Measurements from ENCODE around the gene RTCA.
"Not testable (repeated sequence)": the region's sequence is repeated elsewhere in the genome, so short reads cannot be mapped to it uniquely, and the experiment has no call there.

RTCA gene

DNA sequence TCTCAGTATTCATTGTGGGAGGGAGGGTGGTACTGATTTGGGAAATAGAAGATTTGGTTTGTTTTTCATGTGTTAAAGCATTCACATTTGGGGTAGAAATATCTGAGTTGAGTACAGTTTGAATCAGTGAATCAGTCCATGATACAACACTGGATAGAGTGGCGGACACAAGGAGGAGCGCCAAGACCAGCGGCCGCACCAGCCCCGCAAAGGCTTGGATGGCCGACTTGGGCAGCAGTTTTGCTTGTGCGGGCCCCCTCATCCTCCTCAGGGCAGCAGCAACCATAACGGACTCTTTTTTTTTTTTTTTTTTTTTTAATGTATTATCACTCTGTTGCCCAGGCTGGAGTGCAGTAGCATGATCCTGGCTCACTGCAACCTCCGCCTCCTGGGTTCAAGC lies 66.3 kb downstream of the RTCA start:
- Histone ChIP-seq H3K4me1 (ENCODE audit: insufficient read depth, low read length) (no peaks in the 10 kb centered on the region), H3K9me3 (ENCODE audit: insufficient read depth, low read depth, low read length) (no peaks in the 10 kb centered on the region), H3K4me3 (ENCODE audit: low read length) (no peak overlapping the region), H3K9ac (ENCODE audit: low read depth, low read length) (no peak overlapping the region), H3K27ac (ENCODE audit: low read length) (no peak overlapping the region), H3K27me3 (ENCODE audit: insufficient read depth, low read length) (no peaks in the 10 kb centered on the region), H3K36me3 (ENCODE audit: insufficient read depth, low read depth, low read length) (no peaks in the 10 kb centered on the region)

DNA sequence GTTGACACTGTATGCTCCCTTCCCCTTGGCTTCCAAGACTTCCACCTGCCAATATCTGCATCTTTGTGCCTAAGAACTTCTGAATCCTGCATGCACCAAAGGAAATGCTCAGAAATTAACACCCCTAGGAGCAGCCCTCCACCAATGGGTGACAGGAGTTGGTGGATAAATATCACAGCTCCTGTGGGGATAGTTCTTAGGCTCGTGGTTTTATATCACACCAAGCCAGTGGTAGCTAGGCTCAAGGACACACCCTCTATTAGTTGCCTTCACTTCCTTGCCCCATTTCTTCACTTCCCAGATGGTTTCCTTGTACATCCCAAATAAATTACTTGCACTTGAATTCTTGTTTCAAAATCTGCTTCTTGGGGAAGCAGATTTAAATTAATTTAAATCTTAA lies 69.4 kb downstream of the RTCA start:
- Histone ChIP-seq H3K9ac (ENCODE audit: low read depth, low read length) (no peak overlapping the region), H3K27ac (ENCODE audit: low read length) (no peak overlapping the region), H3K4me1 (ENCODE audit: insufficient read depth, low read length) (no peaks in the 10 kb centered on the region; the same call in 1 of the 2 replicates), H3K36me3 (ENCODE audit: insufficient read depth, low read depth, low read length) (no peaks in the 10 kb centered on the region), H3K9me3 (ENCODE audit: insufficient read depth, low read depth, low read length) (no peaks in the 10 kb centered on the region), H3K4me3 (ENCODE audit: low read length) (no peak overlapping the region), H3K27me3 (ENCODE audit: insufficient read depth, low read length) (no peaks in the 10 kb centered on the region)

DNA sequence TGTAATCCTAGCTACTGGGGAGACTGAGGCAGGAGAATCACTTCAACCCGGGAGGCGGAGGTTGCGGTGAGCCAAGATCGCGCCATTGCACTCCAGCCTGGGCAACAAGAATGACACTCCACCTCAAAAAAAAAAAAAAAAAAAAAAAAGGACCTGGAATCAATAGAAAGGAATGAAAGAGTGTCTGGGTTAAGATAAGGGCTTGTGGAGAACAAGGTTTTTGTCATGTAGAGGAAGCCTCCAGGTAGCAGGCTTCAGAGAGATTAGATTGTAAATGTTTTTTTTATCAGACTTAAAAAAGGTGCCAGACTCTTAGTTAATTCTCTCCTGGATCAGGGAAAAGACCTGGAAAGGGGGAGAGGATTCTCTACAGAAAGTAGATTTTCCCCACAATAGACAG lies 71.9 kb downstream of the RTCA start:
- not testable (repeated sequence) for H3K36me3 ChIP-seq (ENCODE audit: insufficient read depth, low read depth, low read length); H3K9ac ChIP-seq (ENCODE audit: low read depth, low read length); H3K9me3 ChIP-seq (ENCODE audit: insufficient read depth, low read depth, low read length); H3K4me1 ChIP-seq (ENCODE audit: insufficient read depth, low read length); H3K4me3 ChIP-seq (ENCODE audit: low read length); H3K27ac ChIP-seq (ENCODE audit: low read length); H3K27me3 ChIP-seq (ENCODE audit: insufficient read depth, low read length)

DNA sequence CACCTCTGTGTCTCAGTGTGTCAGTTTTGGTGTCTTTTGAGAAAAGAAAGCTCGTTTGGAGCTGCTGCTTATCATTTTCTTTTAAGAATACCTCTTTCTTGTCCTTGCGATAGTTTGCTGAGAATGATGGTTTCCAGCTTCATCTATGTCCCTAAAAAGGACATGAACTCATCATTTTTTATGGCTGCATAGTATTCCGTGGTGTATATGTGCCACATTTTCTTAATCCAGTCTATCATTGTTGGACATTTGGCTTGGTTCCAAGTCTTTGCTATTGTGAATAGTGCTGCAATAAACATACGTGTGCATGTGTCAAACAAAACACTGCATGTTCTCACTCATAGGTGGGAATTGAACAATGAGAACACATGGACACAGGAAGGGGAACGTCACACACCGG lies 73.7 kb downstream of the RTCA start:
- not testable (repeated sequence) for H3K27ac ChIP-seq (ENCODE audit: low read length); H3K36me3 ChIP-seq (ENCODE audit: insufficient read depth, low read depth, low read length); H3K4me3 ChIP-seq (ENCODE audit: low read length); H3K4me1 ChIP-seq (ENCODE audit: insufficient read depth, low read length); H3K9ac ChIP-seq (ENCODE audit: low read depth, low read length); H3K9me3 ChIP-seq (ENCODE audit: insufficient read depth, low read depth, low read length); H3K27me3 ChIP-seq (ENCODE audit: insufficient read depth, low read length)

DNA sequence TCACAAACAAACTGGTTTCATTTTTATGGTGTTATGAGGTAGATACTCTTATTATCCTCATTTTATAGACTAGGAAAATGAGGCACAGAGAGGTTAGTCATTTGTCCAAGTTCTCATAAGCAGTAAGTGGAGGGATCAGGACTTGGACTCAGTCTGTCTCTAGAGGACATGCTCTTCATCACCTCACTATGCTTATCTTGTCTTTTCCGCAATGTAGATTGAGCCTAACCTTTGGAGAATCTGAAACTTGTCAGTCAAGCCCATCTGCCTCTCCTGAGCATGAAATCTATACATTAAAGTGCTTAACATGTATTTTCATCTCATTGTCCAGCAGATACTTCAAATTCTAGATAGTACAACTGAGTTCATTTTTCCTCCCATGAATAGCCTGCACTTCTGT lies 74.5 kb downstream of the RTCA start:
- no peak overlapping the region for H3K4me3 ChIP-seq (ENCODE audit: low read length)
- H3K27ac ChIP-seq (ENCODE audit: low read length), result no peak overlapping the region
- no peaks in the 10 kb centered on the region for H3K9me3 ChIP-seq (ENCODE audit: insufficient read depth, low read depth, low read length)
- H3K9ac ChIP-seq (ENCODE audit: low read depth, low read length), result no peak overlapping the region
- H3K27me3 ChIP-seq (ENCODE audit: insufficient read depth, low read length), result no peaks in the 10 kb centered on the region
- no peaks in the 10 kb centered on the region; the same call in 1 of the 2 replicates for H3K4me1 ChIP-seq (ENCODE audit: insufficient read depth, low read length)
- no peaks in the 10 kb centered on the region for H3K36me3 ChIP-seq (ENCODE audit: insufficient read depth, low read depth, low read length)

GRCh38 chr1:100342348-100342747 lies 76.3 kb downstream of the RTCA start:
- no peak overlapping the region for H3K27ac ChIP-seq (ENCODE audit: low read length)
- H3K36me3 ChIP-seq (ENCODE audit: insufficient read depth, low read depth, low read length), result no peaks in the 10 kb centered on the region
- H3K9me3 ChIP-seq (ENCODE audit: insufficient read depth, low read depth, low read length), result no peaks in the 10 kb centered on the region
- no peak overlapping the region for H3K9ac ChIP-seq (ENCODE audit: low read depth, low read length)
- H3K4me3 ChIP-seq (ENCODE audit: low read length), result no peak overlapping the region
- no peaks in the 10 kb centered on the region; the same call in 1 of the 2 replicates for H3K4me1 ChIP-seq (ENCODE audit: insufficient read depth, low read length)
- no peaks in the 10 kb centered on the region for H3K27me3 ChIP-seq (ENCODE audit: insufficient read depth, low read length)
